Natural killer cell (primary cell): Measurements from ENCODE around the gene HS6ST2. TPM values are rescaled to one million over a fixed set of nuclear protein-coding genes. Genes with fewer than 3 reads are reported as not detected.

Experiments
- ATAC-seq, 3 donors: fragments of 150-1000 bp in 2 of 3; fragments of 200-7000 bp in 1 of 3; cut with Tn5 transposase; 1 replicate in 1 of 3; 2 replicates in 2 of 3; pipeline ENCODE4 v1.10.0; 2021; ENCODE audit warnings: mild to moderate bottlenecking in 2 of 3, moderate library complexity in 2 of 3
- DNase-seq, 2 donors: peaks; one replicate each; pipeline versions ENCODE4 v3.0.0 to v3.0.0-alpha.2; 2013 to 2021; ENCODE audit warnings: mixed read lengths in 1 of 2
- H3K27ac ChIP-seq: one replicate; pipeline ENCODE4 v1.5.1; 2013; ENCODE audit warnings: mild to moderate bottlenecking, low read length
- H3K27me3 ChIP-seq: one replicate; pipeline ENCODE4 v1.6.1; 2013; ENCODE audit warnings: low read length; ENCODE audit not compliant: control insufficient read depth, insufficient read depth
- H3K36me3 ChIP-seq: one replicate; pipeline ENCODE4 v1.6.1; 2013; ENCODE audit warnings: low read length; ENCODE audit not compliant: control insufficient read depth, insufficient read depth
- H3K4me1 ChIP-seq: one replicate; pipeline ENCODE4 v1.6.1; 2013; ENCODE audit warnings: low read length; ENCODE audit not compliant: control insufficient read depth, insufficient read depth
- H3K4me3 ChIP-seq: one replicate; pipeline ENCODE4 v1.5.1; 2013; ENCODE audit warnings: low read length
- H3K9me3 ChIP-seq: one replicate; pipeline ENCODE4 v1.6.1; 2013; ENCODE audit warnings: low read length; ENCODE audit not compliant: control insufficient read depth, insufficient read depth
- H3K27ac Mint-ChIP-seq, 2 donors: one replicate each; pipeline ENCODE4 v1.8.0; 2022; ENCODE audit warnings: mild to moderate bottlenecking in 2 of 2, mixed read lengths in 2 of 2, moderate library complexity in 1 of 2
- H3K27me3 Mint-ChIP-seq, 2 donors: one replicate each; pipeline ENCODE4 v1.8.0; 2022; ENCODE audit warnings: low read depth in 2 of 2, mixed read lengths in 2 of 2
- H3K36me3 Mint-ChIP-seq: one replicate; pipeline ENCODE4 v1.8.0; 2022; ENCODE audit warnings: mixed read lengths
- H3K4me1 Mint-ChIP-seq, 2 donors: one replicate each; pipeline ENCODE4 v1.8.0; 2022; ENCODE audit warnings: mixed read lengths in 2 of 2
- H3K4me3 Mint-ChIP-seq: one replicate; pipeline ENCODE4 v1.8.0; 2022; ENCODE audit warnings: mild to moderate bottlenecking, moderate library complexity, mixed read lengths
- H3K9me3 Mint-ChIP-seq, 2 donors: one replicate each; pipeline ENCODE4 v1.8.0; 2022; ENCODE audit warnings: mixed read lengths in 2 of 2
- CTCF ChIP-seq: fragments of 200-600 bp; IDR thresholded peaks from one replicate; pipeline ENCODE4 v1.8.0; 2022; ENCODE audit warnings: antibody characterized with exemption
- WGBS: methylation state at CpG from one replicate; pipeline ENCODE4 v1.1.7; 2013; ENCODE audit warnings: missing lambda C conversion rate; ENCODE audit not compliant: insufficient coverage; 5-methylcytosine and 5-hydroxymethylcytosine counted together
- intact Hi-C: fragments of 100-400 bp; cut with micrococcal nuclease; formaldehyde crosslinking; loops from one replicate; pipeline ENCODE4 v1.14.2; 2022
- total RNA-seq, 4 donors: library from RNA; stranded (reverse); fragments of 120-200 nt in 1 of 4; gene quantifications; one replicate each; pipeline versions ENCODE4 v1.2.3 to v1.2.4, GENCODE V29; 2013 to 2022

The HS6ST2 gene
- total RNA-seq, 3 donors from 2014 or later (not counting 1 experiment from before 2014, with no cell fraction given), result not detected

GRCh38 chrX:132834109-132834508 lies 124.3 kb downstream of the HS6ST2 start:
- peaks cover 0 to 48% of the 10 kb centered on the region in 2 donors for H3K27me3 Mint-ChIP-seq
- no peaks in the 10 kb centered on the region for H3K27me3 ChIP-seq
- no peak overlapping the region for H3K27ac ChIP-seq
- no peaks in the 10 kb centered on the region for H3K9me3 ChIP-seq
- H3K4me3 ChIP-seq, result no peak overlapping the region
- no peak overlapping the region for H3K4me3 Mint-ChIP-seq
- WGBS, result 93% methylated on average over 4 of the region's 5 CpGs
- TF ChIP-seq CTCF, result no peak
- no peaks in the 10 kb centered on the region for H3K4me1 Mint-ChIP-seq
- no peak for DNase-seq
- no peak overlapping the region for H3K27ac Mint-ChIP-seq
- no peak for ATAC-seq
- intact Hi-C loops, result no loop called here
- H3K36me3 ChIP-seq, result no peaks in the 10 kb centered on the region
- no peaks in the 10 kb centered on the region for H3K36me3 Mint-ChIP-seq
- no peaks in the 10 kb centered on the region for H3K9me3 Mint-ChIP-seq
- no peaks in the 10 kb centered on the region for H3K4me1 ChIP-seq

- H3K4me1 ChIP-seq, result no peaks in the 10 kb centered on the region
- WGBS, result no CpG with 5 or more reads among the region's 2 CpGs
These were observed 125.1 kb downstream of the HS6ST2 start for GRCh38 chrX:132833373-132833772.

GRCh38 chrX:132831336-132831973 lies 127.0 kb downstream of the HS6ST2 start:
- ATAC-seq (no peak), DNase-seq (no peak)
- H3K4me1 ChIP-seq, result no peaks in the 10 kb centered on the region
- 84% methylated on average over 7 of the region's 8 CpGs for WGBS
- H3K4me3 ChIP-seq, result no peak overlapping the region
- H3K36me3 ChIP-seq, result no peaks in the 10 kb centered on the region
- intact Hi-C loops, result no loop called here
- Mint-ChIP-seq H3K9me3 (no peaks in the 10 kb centered on the region), H3K27me3 (peaks cover 0 to 41% of the 10 kb centered on the region in 2 donors), H3K4me3 (no peak overlapping the region), H3K4me1 (no peaks in the 10 kb centered on the region), H3K27ac (no peak overlapping the region), H3K36me3 (no peaks in the 10 kb centered on the region)
- H3K9me3 ChIP-seq, result no peaks in the 10 kb centered on the region
- H3K27ac ChIP-seq, result no peak overlapping the region
- no peaks in the 10 kb centered on the region for H3K27me3 ChIP-seq
- TF ChIP-seq CTCF, result no peak

More at GRCh38 chrX:132833373-132833772, 125.1 kb downstream of the HS6ST2 start:
- H3K4me1 Mint-ChIP-seq, result no peaks in the 10 kb centered on the region
- DNase-seq (no peak), ATAC-seq (no peak)
- H3K27me3 ChIP-seq, result no peaks in the 10 kb centered on the region
- no peak for TF ChIP-seq CTCF
- H3K27ac Mint-ChIP-seq, result no peak overlapping the region
- H3K36me3 ChIP-seq, result no peaks in the 10 kb centered on the region
- H3K9me3 ChIP-seq, result no peaks in the 10 kb centered on the region
- H3K4me3 Mint-ChIP-seq, result no peak overlapping the region
- H3K27ac ChIP-seq, result no peak overlapping the region
- H3K27me3 Mint-ChIP-seq, result peaks cover 0 to 49% of the 10 kb centered on the region in 2 donors
- H3K4me3 ChIP-seq, result no peak overlapping the region
- intact Hi-C loops, result no loop called here
- H3K36me3 Mint-ChIP-seq, result no peaks in the 10 kb centered on the region
- H3K9me3 Mint-ChIP-seq, result no peaks in the 10 kb centered on the region

- Mint-ChIP-seq H3K4me1 (no peaks in the 10 kb centered on the region), H3K27ac (no peak overlapping the region), H3K4me3 (no peak overlapping the region), H3K27me3 (no peaks in the 10 kb centered on the region), H3K36me3 (no peaks in the 10 kb centered on the region), H3K9me3 (no peaks in the 10 kb centered on the region)
- Histone ChIP-seq H3K27me3 (no peaks in the 10 kb centered on the region), H3K9me3 (no peaks in the 10 kb centered on the region), H3K4me3 (no peak overlapping the region), H3K36me3 (no peaks in the 10 kb centered on the region), H3K27ac (no peak overlapping the region), H3K4me1 (no peaks in the 10 kb centered on the region)
- DNase-seq (no peak), ATAC-seq (no peak)
- 57% methylated on average over 2 of the region's 2 CpGs for WGBS
- intact Hi-C loops, result no loop called here
- TF ChIP-seq CTCF, result no peak
These were observed 135.8 kb downstream of the HS6ST2 start for GRCh38 chrX:132822634-132823012.
